ENCODE data around the gene PLXDC1. TPM values are rescaled to one million over a fixed set of nuclear protein-coding genes. Genes with fewer than 3 reads are reported as not detected.

The PLXDC1 gene
- total RNA-seq, 1 experiment from 2014 or later = 2.0 TPM

DNA sequence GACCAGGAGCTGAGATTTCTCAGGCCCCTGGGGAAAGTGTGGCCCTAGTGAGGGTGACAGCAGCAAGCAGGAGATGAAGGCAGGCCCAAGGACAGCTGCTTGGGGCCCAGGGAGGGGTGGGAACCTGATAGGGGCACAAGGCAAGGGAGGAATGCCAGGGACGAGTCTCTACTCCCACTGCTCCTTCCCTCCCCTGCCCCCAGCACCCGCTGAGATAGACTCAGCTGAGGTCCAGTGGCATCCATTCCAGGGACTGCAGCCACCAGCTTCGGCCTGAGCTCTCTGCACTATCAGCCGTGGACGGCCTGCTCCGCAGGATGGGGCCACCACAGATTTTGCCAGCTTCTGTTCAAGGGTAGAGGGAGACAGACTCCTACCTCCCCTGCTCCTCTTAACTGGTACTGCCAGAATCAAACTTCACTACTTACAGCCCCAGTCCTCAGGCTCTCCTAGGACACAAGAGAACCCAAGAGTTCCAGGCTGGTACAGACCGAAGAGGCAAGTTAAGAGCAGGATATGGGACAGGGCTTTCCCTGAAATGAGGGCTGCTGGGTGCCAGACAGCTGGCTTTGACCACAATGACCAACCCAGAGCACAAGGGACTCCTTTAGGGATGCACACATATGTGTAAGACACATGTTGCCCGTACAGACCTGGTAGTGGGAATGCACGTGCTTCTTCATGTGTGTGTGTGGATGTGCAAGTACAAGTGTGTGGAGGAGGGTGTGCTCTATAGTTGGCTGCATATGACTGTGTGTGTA lies 40.5 kb upstream of the PLXDC1 start:
- peaks cover 6% of the 10 kb centered on the region; the same call in 1 of the 2 replicates for H3K79me2 ChIP-seq (ENCODE audit: insufficient read depth, low read length)
- H3K4ac ChIP-seq (ENCODE audit: low read depth, low read length) = no peak overlapping the region
- no peak overlapping the region for H3T11ph ChIP-seq (ENCODE audit: low read length)
- no peak overlapping the region for H3K4me2 ChIP-seq (ENCODE audit: insufficient read depth, insufficient read length, low read length)
- no peak overlapping the region for H4K5ac ChIP-seq (ENCODE audit: insufficient read length, low read depth, low read length)
- no peak overlapping the region for H2BK20ac ChIP-seq (ENCODE audit: low read depth, low read length, poor library complexity, severe bottlenecking)
- Mint-ChIP-seq H3K27ac (no peak overlapping the region), H3K36me3 (ENCODE audit: insufficient read depth in 1 of 3, low read depth in 3 of 3) (peaks cover 13 to 47% (median 38%) of the 10 kb centered on the region in 3 experiments; a peak in 6 of 7 replicates), H3K4me3 (no peak overlapping the region), H3K27me3 (ENCODE audit: low read depth) (no peaks in the 10 kb centered on the region), H3K9me3 (no peaks in the 10 kb centered on the region), H3K4me1 (peaks cover 15 to 28% of the 10 kb centered on the region in 2 experiments)
- peaks cover 4% of the 10 kb centered on the region for H4K20me1 ChIP-seq (ENCODE audit: control insufficient read depth, insufficient read depth, insufficient read length)
- H3K27me3 ChIP-seq (ENCODE audit: insufficient read depth, low read length) = peaks cover 4% of the 10 kb centered on the region; the same call in 1 of the 2 replicates
- H3K56ac ChIP-seq (ENCODE audit: insufficient read length, low read depth, low read length) = no peak overlapping the region
- H3K9ac ChIP-seq (ENCODE audit: extremely low read depth, insufficient read length, low read length) = no peak overlapping the region
- H2BK15ac ChIP-seq (ENCODE audit: low read depth, low read length) = no peak overlapping the region
- no peak overlapping the region for H3K18ac ChIP-seq (ENCODE audit: insufficient read length, low read depth, low read length)
- no peak overlapping the region for H3K23ac ChIP-seq (ENCODE audit: insufficient read length, low read depth, low read length)
- TF ChIP-seq, protein P1, sequence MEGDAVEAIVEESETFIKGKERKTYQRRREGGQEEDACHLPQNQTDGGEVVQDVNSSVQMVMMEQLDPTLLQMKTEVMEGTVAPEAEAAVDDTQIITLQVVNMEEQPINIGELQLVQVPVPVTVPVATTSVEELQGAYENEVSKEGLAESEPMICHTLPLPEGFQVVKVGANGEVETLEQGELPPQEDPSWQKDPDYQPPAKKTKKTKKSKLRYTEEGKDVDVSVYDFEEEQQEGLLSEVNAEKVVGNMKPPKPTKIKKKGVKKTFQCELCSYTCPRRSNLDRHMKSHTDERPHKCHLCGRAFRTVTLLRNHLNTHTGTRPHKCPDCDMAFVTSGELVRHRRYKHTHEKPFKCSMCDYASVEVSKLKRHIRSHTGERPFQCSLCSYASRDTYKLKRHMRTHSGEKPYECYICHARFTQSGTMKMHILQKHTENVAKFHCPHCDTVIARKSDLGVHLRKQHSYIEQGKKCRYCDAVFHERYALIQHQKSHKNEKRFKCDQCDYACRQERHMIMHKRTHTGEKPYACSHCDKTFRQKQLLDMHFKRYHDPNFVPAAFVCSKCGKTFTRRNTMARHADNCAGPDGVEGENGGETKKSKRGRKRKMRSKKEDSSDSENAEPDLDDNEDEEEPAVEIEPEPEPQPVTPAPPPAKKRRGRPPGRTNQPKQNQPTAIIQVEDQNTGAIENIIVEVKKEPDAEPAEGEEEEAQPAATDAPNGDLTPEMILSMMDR (conservative IDR thresholded peaks at IDR 0.05) = no peak
- no peak overlapping the region for H3K14ac ChIP-seq (ENCODE audit: insufficient read depth, low read length)
- DNase-seq = no peak
- H3K9me3 ChIP-seq (ENCODE audit: control insufficient read depth, low read depth, low read length) = no peaks in the 10 kb centered on the region
- H3K23me2 ChIP-seq (ENCODE audit: insufficient read length, low read depth, low read length, poor library complexity, severe bottlenecking) = peaks cover 7% of the 10 kb centered on the region
- no CpG with 5 or more reads among the region's 9 CpGs for WGBS (ENCODE audit: extremely low coverage, insufficient read length, low lambda C conversion rate)
- H2BK5ac ChIP-seq (ENCODE audit: insufficient read length, low read length) = no peak overlapping the region
- no peak overlapping the region for H2AK5ac ChIP-seq (ENCODE audit: insufficient read length, low read length)
- H2BK12ac ChIP-seq (ENCODE audit: insufficient read length, low read depth, low read length) = no peak overlapping the region
- peaks cover 4% of the 10 kb centered on the region; the same call in 1 of the 2 replicates for H3K4me1 ChIP-seq (ENCODE audit: insufficient read depth, low read length)
- H2AFZ ChIP-seq (ENCODE audit: low read length) = no peak overlapping the region
- H4K91ac ChIP-seq (ENCODE audit: insufficient read length, low read depth, low read length) = no peak overlapping the region
- peaks cover 4% of the 10 kb centered on the region for H3K79me1 ChIP-seq (ENCODE audit: insufficient read depth, low read depth, low read length, poor library complexity, severe bottlenecking)
- no peak overlapping the region for H2BK120ac ChIP-seq (ENCODE audit: low read depth, low read length, poor library complexity, severe bottlenecking)
- no peak overlapping the region for H3K27ac ChIP-seq (ENCODE audit: insufficient read length, low read depth, low read length)
- no peak overlapping the region for H4K8ac ChIP-seq (replicated peaks; ENCODE audit: insufficient read length, low read depth, low read length)
